HL-60 (cell line): ENCODE data around the gene SLC35F5.

Source experiments
- DNase-seq, 2 experiments: peaks; one replicate each; pipeline ENCODE4 v3.0.0-alpha.2; 2010 to 2020; ENCODE audit warnings: low read depth in 1 of 2, low spot score in 1 of 2
- H3K27ac ChIP-seq: fragments of 250-450 bp; sonication (Bioruptor Pico); replicated peaks from 2 replicates; pipeline ENCODE4 v1.5.1; 2020; ENCODE audit warnings: mild to moderate bottlenecking, moderate library complexity
- H3K27me3 ChIP-seq: fragments of 250-450 bp; sonication (Bioruptor Pico); 2 replicates; pipeline ENCODE4 v1.5.1; 2021; ENCODE audit warnings: mild to moderate bottlenecking, moderate library complexity; ENCODE audit not compliant: insufficient read depth, poor library complexity, severe bottlenecking
- H3K4me3 ChIP-seq: replicated peaks from 2 replicates; pipeline ENCODE4 v1.5.1; 2011; ENCODE audit warnings: mild to moderate bottlenecking, control low read depth, low read length; ENCODE audit not compliant: insufficient read depth
- CTCF ChIP-seq: IDR thresholded peaks from one replicate; pipeline ENCODE4 v1.5.1; 2011; ENCODE audit warnings: low read length, control low read depth, inconsistent platforms; ENCODE audit not compliant: insufficient read depth
- GABPA ChIP-seq: IDR thresholded peaks from 2 replicates; pipeline ENCODE4 v1.6.1; 2012; ENCODE audit warnings: low read depth
- POLR2AphosphoS5 ChIP-seq: IDR thresholded peaks from 2 replicates; pipeline ENCODE4 v1.6.1; 2012; ENCODE audit warnings: low read depth
- SPI1 ChIP-seq: IDR thresholded peaks from 2 replicates; pipeline ENCODE4 v1.6.1; 2012; ENCODE audit warnings: low read depth, mild to moderate bottlenecking, borderline replicate concordance
- long read RNA-seq: library from polyadenylated mRNA; unstranded; transcript quantifications from one replicate; pipeline ENCODE4 v2.0.0, GENCODE V29; 2020
- TF ChIP-seq, protein P1 (sequence below): IDR thresholded peaks from 2 replicates; pipeline ENCODE4 v1.6.1; 2012; ENCODE audit warnings: low read depth; ENCODE audit not compliant: insufficient replicate concordance

The SLC35F5 gene, protein sequence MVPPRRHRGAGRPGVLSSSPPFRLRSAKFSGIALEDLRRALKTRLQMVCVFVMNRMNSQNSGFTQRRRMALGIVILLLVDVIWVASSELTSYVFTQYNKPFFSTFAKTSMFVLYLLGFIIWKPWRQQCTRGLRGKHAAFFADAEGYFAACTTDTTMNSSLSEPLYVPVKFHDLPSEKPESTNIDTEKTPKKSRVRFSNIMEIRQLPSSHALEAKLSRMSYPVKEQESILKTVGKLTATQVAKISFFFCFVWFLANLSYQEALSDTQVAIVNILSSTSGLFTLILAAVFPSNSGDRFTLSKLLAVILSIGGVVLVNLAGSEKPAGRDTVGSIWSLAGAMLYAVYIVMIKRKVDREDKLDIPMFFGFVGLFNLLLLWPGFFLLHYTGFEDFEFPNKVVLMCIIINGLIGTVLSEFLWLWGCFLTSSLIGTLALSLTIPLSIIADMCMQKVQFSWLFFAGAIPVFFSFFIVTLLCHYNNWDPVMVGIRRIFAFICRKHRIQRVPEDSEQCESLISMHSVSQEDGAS
- long read RNA-seq, full-length matches to known transcripts, result 63 of 104 reads
- long read RNA-seq, partial matches to known transcripts, result 15 of 104 reads
- long read RNA-seq, other reads (novel, unspliced or antisense), result 26 of 104 reads

- peak within 1 kb of the TSS; percentile 84 for H3K27ac ChIP-seq
- TF ChIP-seq, protein P1, sequence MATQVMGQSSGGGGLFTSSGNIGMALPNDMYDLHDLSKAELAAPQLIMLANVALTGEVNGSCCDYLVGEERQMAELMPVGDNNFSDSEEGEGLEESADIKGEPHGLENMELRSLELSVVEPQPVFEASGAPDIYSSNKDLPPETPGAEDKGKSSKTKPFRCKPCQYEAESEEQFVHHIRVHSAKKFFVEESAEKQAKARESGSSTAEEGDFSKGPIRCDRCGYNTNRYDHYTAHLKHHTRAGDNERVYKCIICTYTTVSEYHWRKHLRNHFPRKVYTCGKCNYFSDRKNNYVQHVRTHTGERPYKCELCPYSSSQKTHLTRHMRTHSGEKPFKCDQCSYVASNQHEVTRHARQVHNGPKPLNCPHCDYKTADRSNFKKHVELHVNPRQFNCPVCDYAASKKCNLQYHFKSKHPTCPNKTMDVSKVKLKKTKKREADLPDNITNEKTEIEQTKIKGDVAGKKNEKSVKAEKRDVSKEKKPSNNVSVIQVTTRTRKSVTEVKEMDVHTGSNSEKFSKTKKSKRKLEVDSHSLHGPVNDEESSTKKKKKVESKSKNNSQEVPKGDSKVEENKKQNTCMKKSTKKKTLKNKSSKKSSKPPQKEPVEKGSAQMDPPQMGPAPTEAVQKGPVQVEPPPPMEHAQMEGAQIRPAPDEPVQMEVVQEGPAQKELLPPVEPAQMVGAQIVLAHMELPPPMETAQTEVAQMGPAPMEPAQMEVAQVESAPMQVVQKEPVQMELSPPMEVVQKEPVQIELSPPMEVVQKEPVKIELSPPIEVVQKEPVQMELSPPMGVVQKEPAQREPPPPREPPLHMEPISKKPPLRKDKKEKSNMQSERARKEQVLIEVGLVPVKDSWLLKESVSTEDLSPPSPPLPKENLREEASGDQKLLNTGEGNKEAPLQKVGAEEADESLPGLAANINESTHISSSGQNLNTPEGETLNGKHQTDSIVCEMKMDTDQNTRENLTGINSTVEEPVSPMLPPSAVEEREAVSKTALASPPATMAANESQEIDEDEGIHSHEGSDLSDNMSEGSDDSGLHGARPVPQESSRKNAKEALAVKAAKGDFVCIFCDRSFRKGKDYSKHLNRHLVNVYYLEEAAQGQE, result peak; percentile 30
- TF ChIP-seq SPI1, result peak; percentile 69; the same call in 1 of the 2 replicates
- TF ChIP-seq POLR2AphosphoS5, result peak; percentile 93
- no peak for TF ChIP-seq CTCF
- peak; percentile 23 for TF ChIP-seq GABPA
- no peaks in the 10 kb centered on the region for H3K27me3 ChIP-seq
- DNase-seq, result peak; percentile 83 to 95
- H3K4me3 ChIP-seq, result peak within 1 kb of the TSS; percentile 96
Measured at GRCh38 chr2:113756355-113757137, at the start of gene SLC35F5. SLC35F5 (minus strand) TSS chr2:113756642; CDS start chr2:113756409, 233 bp downstream.

DNA sequence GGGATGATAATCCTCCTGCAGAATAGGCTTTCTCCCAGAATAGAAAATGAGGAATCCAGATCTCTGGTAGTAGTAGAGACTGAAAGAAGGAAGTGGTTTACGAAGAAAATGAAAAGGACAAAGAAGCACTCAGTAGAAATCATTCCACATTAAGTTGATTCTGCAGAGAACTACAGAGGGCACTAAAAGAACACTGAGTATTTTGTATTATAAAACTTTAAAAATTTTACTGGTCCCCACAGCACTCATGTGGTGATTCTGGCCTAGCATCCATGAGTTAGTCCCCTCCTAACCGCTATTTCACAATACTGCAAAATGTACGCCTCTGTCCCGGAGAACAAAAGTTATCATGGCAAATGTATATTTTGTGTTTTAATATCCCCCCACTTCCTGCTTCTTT is 42.9 kb upstream of the SLC35F5 start:
- peak; percentile 26 to 34 for DNase-seq
- TF ChIP-seq GABPA (no peak), POLR2AphosphoS5 (no peak), SPI1 (peak; percentile 89), CTCF (no peak)
- TF ChIP-seq, protein P1, result no peak
- H3K4me3 ChIP-seq, result peak overlapping the region; percentile 6; the same call in 1 of the 2 replicates
- H3K27me3 ChIP-seq, result no peaks in the 10 kb centered on the region
- H3K27ac ChIP-seq, result peak overlapping the region; percentile 14; the same call in 1 of the 2 replicates

- H3K27ac ChIP-seq, result no peak overlapping the region
- DNase-seq, result no peak
- no peak for TF ChIP-seq GABPA
- no peak for TF ChIP-seq POLR2AphosphoS5
- TF ChIP-seq CTCF, result no peak
- H3K27me3 ChIP-seq, result no peaks in the 10 kb centered on the region
- no peak overlapping the region for H3K4me3 ChIP-seq
Measured at GRCh38 chr2:113797237-113797636, 40.8 kb upstream of the SLC35F5 start.
